ENCODE measurements around the gene PROSER2. TPM values are rescaled to one million over a fixed set of nuclear protein-coding genes. Genes with fewer than 3 reads are reported as not detected.

PROSER2 gene
- total and polyA plus RNA-seq, 2 of the 13 experiments (the other 11 are each of a cell fraction or from before 2014, with no cell fraction given), result 6.9 to 7.7 TPM

- TF ChIP-seq ZNF3 (CRISPR knock-in tag; IDR thresholded peaks at IDR 0.05), result peak; percentile 42; the same call in 1 of the 2 replicates
- peak; percentile 69 for TF ChIP-seq HNF1A (IDR thresholded peaks at IDR 0.05; ENCODE audit: low read depth)
- TF ChIP-seq HNF1A (CRISPR knock-in tag; IDR thresholded peaks at IDR 0.05; ENCODE audit: borderline replicate concordance), result peak; percentile 85; the same call in 1 of the 2 replicates
- 0 out of 2 replicates have a peak, but pooled peaks have one; percentile 15 for TF ChIP-seq ZNF777 (CRISPR knock-in tag; IDR thresholded peaks at IDR 0.05)
- peak; percentile 83; the same call in 1 of the 2 replicates for TF ChIP-seq ZNF124 (CRISPR knock-in tag; IDR thresholded peaks at IDR 0.05)
- no peak; the same call in 1 of the 2 replicates for TF ChIP-seq RBAK (CRISPR knock-in tag; IDR thresholded peaks at IDR 0.05)
- TF ChIP-seq MAF1 (CRISPR knock-in tag; IDR thresholded peaks at IDR 0.05; ENCODE audit: borderline replicate concordance), result 0 out of 2 replicates have a peak, but pooled peaks have one; percentile 44
- TF ChIP-seq ZNF136 (CRISPR knock-in tag; IDR thresholded peaks at IDR 0.05; ENCODE audit: low read depth), result no peak
- TF ChIP-seq ZBTB46 (CRISPR knock-in tag; IDR thresholded peaks at IDR 0.05; ENCODE audit: borderline replicate concordance), result no peak
- no peak; the same call in 1 of the 2 replicates for TF ChIP-seq ATF5 (CRISPR knock-in tag; IDR thresholded peaks at IDR 0.05; ENCODE audit: low read depth)
- no peak for TF ChIP-seq MAZ (IDR thresholded peaks at IDR 0.05; ENCODE audit: borderline replicate concordance, low read depth, low read length)
- TF ChIP-seq MAZ (CRISPR knock-in tag; IDR thresholded peaks at IDR 0.05; ENCODE audit: low read depth), result peak; percentile 73
- TF ChIP-seq MXD4 (CRISPR knock-in tag; IDR thresholded peaks at IDR 0.05), result no peak; the same call in 1 of the 2 replicates
- TF ChIP-seq PCBP2 (optimal IDR thresholded peaks at IDR 0.05; ENCODE audit: low read depth, low read length, poor library complexity, severe bottlenecking), result no peak
- no peak for TF ChIP-seq ZNF562 (CRISPR knock-in tag; IDR thresholded peaks at IDR 0.05; ENCODE audit: borderline replicate concordance)
- no peak for TF ChIP-seq ZNF639 (CRISPR knock-in tag; conservative IDR thresholded peaks at IDR 0.05)
- TF ChIP-seq ZFP36L1 (CRISPR knock-in tag; IDR thresholded peaks at IDR 0.05), result no peak
- TF ChIP-seq NR1H2 (CRISPR knock-in tag; IDR thresholded peaks at IDR 0.05; ENCODE audit: borderline replicate concordance, low read depth), result no peak
- TF ChIP-seq FOXA1 (IDR thresholded peaks at IDR 0.05), result no peak
- TF ChIP-seq FOXA1 (CRISPR knock-in tag; IDR thresholded peaks at IDR 0.05), result peak; percentile 86
- TF ChIP-seq ZNF230 (CRISPR knock-in tag; IDR thresholded peaks at IDR 0.05), result no peak
- 0 out of 2 replicates have a peak, but pooled peaks have one; percentile 19 for TF ChIP-seq ZNF776 (CRISPR knock-in tag; IDR thresholded peaks at IDR 0.05)
- no peak for TF ChIP-seq NFRKB (IDR thresholded peaks at IDR 0.05)
Measured at GRCh38 chr10:11875494-11876281, 52.5 kb downstream of the PROSER2 start (continued).

Measured in HepG2 (cell line).